GM18907 (cell line): ENCODE data around the gene MAST2.
"Not testable (repeated sequence)": the region's sequence is repeated elsewhere in the genome, so short reads cannot be mapped to it uniquely, and the experiment has no call there.

Source experiments
- ATAC-seq: cut with Tn5 transposase; IDR thresholded peaks from one replicate; pipeline ENCODE4 v1.9.1; 2021; ENCODE audit warnings: mild to moderate bottlenecking, moderate library complexity; ENCODE audit not compliant: unreplicated experiment

The MAST2 gene

GRCh38 chr1:45891087-45891486 is 87.7 kb downstream of the MAST2 start:
- no peak for ATAC-seq

- no peak for ATAC-seq
Observed at GRCh38 chr1:45892068-45892785, 88.8 kb downstream of the MAST2 start.

- ATAC-seq = no peak
Observed at GRCh38 chr1:45894331-45894730, 90.9 kb downstream of the MAST2 start.

GRCh38 chr1:45894921-45895320 is 91.5 kb downstream of the MAST2 start:
- no peak for ATAC-seq

- no peak for ATAC-seq
Observed at GRCh38 chr1:45895406-45895805, 92.0 kb downstream of the MAST2 start.

GRCh38 chr1:45906883-45907282 is 103.5 kb downstream of the MAST2 start:
- ATAC-seq = no peak

- no peak for ATAC-seq
Observed at GRCh38 chr1:45908611-45909140, 105.3 kb downstream of the MAST2 start.

- no peak for ATAC-seq
Observed at GRCh38 chr1:45911634-45912033, 108.2 kb downstream of the MAST2 start.

- ATAC-seq = peak; percentile 73
Observed at GRCh38 chr1:45913183-45913683, 109.8 kb downstream of the MAST2 start.

- no peak for ATAC-seq
Observed at GRCh38 chr1:45913731-45914501, 110.5 kb downstream of the MAST2 start.

- no peak for ATAC-seq
Observed at GRCh38 chr1:45914836-45915235, 111.4 kb downstream of the MAST2 start.

- ATAC-seq = no peak
Observed at GRCh38 chr1:45922374-45922773, 119.0 kb downstream of the MAST2 start.

- ATAC-seq = no peak
Observed at GRCh38 chr1:45922813-45923212, 119.4 kb downstream of the MAST2 start.

- ATAC-seq = no peak
Observed at GRCh38 chr1:45923343-45923742, 119.9 kb downstream of the MAST2 start.

- ATAC-seq = no peak
Observed at GRCh38 chr1:45924736-45925135, 121.3 kb downstream of the MAST2 start.

GRCh38 chr1:45925728-45926287 is 122.4 kb downstream of the MAST2 start:
- no peak for ATAC-seq

- ATAC-seq = no peak
Observed at GRCh38 chr1:45926330-45926729, 122.9 kb downstream of the MAST2 start.

- not testable (repeated sequence) for ATAC-seq
Observed at GRCh38 chr1:45927231-45927915, 124.0 kb downstream of the MAST2 start.

- ATAC-seq = no peak
Observed at GRCh38 chr1:45928486-45929205, 125.2 kb downstream of the MAST2 start.

- ATAC-seq = no peak
Observed at GRCh38 chr1:45929257-45929687, 125.9 kb downstream of the MAST2 start.
